GM06990 (cell line): ENCODE measurements around the gene CACNB2.

ENCODE experiments used
- DNase-seq: peaks from one replicate; pipeline ENCODE4 v3.0.0-alpha.2; 2011; ENCODE audit not compliant: insufficient read length; ENCODE audit errors: extremely low read depth
- H3K27me3 ChIP-seq: replicated peaks from 2 replicates; pipeline ENCODE4 v1.6.0; 2011; ENCODE audit warnings: low read length; ENCODE audit not compliant: control insufficient read depth, insufficient read depth
- H3K36me3 ChIP-seq: 2 replicates; pipeline ENCODE4 v1.5.1; 2011; ENCODE audit warnings: low read length; ENCODE audit not compliant: control insufficient read depth, insufficient read depth
- H3K4me3 ChIP-seq: replicated peaks from 2 replicates; pipeline ENCODE4 v1.5.1; 2011; ENCODE audit warnings: low read depth, mild to moderate bottlenecking, control low read depth, low read length
- TF ChIP-seq, protein P1 (sequence below): IDR thresholded peaks from 2 replicates; pipeline ENCODE4 v1.5.1; 2011; ENCODE audit warnings: low read length, control low read depth, mild to moderate bottlenecking, inconsistent platforms; ENCODE audit not compliant: insufficient read depth, poor library complexity, severe bottlenecking

The CACNB2 gene

DNA sequence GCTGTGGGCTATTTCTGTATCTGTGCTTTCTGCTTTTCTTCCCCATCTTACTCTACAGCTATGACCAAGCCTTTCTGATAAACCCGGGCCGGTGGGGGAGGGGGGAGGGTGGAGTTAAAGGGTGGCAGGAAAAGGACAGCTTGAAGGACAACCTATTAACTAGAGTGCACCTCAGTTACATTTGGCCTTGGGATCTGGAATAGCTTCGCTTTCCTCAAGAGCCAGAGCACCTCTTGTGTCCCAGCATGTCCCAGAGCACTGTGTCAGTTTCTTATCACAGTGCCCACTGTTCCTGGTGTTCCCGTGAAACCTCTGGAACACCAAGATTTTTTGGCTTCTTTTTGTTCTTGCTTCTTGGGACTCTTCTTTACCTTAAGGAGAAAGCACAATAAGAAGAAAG is 350.5 kb downstream of the CACNB2 start:
- H3K4me3 ChIP-seq = no peak overlapping the region
- TF ChIP-seq, protein P1, sequence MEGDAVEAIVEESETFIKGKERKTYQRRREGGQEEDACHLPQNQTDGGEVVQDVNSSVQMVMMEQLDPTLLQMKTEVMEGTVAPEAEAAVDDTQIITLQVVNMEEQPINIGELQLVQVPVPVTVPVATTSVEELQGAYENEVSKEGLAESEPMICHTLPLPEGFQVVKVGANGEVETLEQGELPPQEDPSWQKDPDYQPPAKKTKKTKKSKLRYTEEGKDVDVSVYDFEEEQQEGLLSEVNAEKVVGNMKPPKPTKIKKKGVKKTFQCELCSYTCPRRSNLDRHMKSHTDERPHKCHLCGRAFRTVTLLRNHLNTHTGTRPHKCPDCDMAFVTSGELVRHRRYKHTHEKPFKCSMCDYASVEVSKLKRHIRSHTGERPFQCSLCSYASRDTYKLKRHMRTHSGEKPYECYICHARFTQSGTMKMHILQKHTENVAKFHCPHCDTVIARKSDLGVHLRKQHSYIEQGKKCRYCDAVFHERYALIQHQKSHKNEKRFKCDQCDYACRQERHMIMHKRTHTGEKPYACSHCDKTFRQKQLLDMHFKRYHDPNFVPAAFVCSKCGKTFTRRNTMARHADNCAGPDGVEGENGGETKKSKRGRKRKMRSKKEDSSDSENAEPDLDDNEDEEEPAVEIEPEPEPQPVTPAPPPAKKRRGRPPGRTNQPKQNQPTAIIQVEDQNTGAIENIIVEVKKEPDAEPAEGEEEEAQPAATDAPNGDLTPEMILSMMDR = no peak
- H3K36me3 ChIP-seq = no peaks in the 10 kb centered on the region
- no peaks in the 10 kb centered on the region for H3K27me3 ChIP-seq
- DNase-seq = no peak

DNA sequence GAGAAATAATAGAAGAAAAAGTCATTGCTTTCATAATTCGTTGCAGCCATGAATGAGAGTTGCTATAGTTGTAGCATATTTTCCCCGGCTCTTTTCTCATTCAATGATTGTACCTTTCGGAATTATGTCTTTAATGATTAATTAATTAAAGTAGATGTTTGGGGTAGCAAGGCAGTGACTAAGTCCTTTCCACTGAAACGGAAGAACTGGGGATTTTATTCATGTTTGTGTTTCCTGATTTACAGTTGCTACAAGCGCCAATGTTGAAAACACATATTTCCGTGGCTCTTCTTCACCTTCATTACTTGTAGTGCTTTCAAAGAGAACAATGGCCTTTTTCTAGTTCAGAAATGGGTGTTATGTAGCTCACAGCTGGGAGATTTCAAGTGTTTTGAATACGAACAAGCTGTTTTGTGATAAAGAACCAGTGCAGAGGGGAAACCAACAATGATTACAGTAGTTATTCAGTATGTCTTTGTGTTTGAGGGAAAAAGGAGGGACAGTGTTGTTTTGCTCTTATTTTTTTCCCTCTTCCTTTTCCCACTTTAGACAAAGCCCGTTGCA is 357.7 kb downstream of the CACNB2 start:
- no peak for DNase-seq
- Histone ChIP-seq H3K27me3 (no peaks in the 10 kb centered on the region), H3K4me3 (no peak overlapping the region), H3K36me3 (no peaks in the 10 kb centered on the region)
- TF ChIP-seq, protein P1 = no peak

DNA sequence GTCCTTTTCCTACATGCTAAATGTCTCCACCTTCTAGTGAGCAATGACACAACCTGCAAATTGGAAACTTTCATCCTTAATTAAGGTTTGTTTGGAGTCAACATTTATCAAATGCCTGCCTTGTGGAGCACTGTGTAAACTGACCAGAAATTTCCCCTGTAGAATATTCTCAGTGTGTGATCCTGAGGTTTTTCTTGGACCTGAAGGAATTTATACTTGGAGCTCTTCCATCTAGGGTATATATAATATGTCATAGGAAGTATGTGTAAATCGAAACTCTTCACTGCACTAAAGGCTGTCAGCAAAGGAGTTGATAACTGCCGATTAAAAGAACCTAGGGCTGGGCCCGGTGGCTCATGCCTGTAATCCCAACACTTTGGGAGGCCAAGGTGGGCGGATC is 358.8 kb downstream of the CACNB2 start:
- TF ChIP-seq, protein P1 = no peak
- Histone ChIP-seq H3K36me3 (no peaks in the 10 kb centered on the region), H3K27me3 (no peaks in the 10 kb centered on the region), H3K4me3 (no peak overlapping the region)
- DNase-seq = no peak

DNA sequence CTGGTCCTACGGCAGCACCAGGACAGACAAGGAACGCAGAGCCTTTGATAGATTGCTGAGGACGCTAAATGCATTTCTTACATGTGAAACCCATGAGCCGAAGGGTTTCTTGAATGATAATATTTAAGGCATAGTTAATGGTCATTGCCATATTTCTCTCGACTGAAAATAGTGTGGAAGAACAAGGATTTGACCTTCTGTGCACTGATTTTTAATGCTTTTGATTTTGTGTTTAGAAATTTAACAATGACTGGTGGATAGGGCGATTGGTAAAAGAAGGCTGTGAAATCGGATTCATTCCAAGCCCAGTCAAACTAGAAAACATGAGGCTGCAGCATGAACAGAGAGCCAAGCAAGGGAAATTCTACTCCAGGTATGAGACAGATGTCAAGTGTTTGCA is 360.4 kb downstream of the CACNB2 start:
- TF ChIP-seq, protein P1 = no peak

DNA sequence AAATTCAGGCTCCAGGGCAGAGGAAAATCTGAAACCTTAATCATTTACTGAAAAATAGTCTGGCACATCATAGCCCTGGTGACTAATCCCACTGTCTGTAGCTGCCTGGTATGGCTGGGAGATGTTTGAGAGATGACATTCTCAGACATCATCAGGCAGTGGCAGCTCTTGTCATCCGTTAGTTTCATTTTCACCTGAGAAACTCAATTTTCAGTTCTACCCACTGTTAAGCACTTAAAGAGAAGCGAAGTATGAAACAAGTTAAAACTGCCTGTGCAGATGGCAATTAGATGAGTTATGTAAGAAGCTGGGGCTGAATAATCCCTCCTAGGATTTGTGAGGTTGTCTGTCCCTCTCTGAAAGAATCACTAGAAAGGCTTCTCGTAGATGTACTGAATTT is 361.0 kb downstream of the CACNB2 start:
- Histone ChIP-seq H3K4me3 (no peak overlapping the region), H3K36me3 (no peaks in the 10 kb centered on the region), H3K27me3 (no peaks in the 10 kb centered on the region)
- peak; percentile 15 for DNase-seq
- TF ChIP-seq, protein P1 = no peak

More for the DNA sequence above, 360.4 kb downstream of the CACNB2 start:
- no peaks in the 10 kb centered on the region for H3K27me3 ChIP-seq
- no peak for DNase-seq
- no peak overlapping the region for H3K4me3 ChIP-seq
- H3K36me3 ChIP-seq = no peaks in the 10 kb centered on the region

DNA sequence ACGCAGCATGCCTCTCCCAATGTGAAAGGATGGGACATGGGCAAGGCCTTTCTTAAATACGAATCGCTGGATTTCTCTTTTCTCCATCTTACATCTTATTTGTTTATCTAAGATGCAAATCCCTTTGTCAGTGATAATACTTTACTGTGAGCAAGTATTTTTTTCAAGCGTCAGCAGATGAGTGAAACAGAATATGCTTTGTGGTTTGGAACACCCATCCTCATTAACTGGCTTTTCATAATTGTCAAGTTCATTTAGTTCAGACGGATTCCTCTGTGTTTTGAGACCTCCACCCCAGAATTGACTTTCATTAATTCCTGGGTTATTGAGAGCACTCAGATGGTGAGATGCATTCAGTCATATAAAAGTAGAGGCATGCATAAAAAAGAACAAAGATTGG is 361.4 kb downstream of the CACNB2 start:
- Histone ChIP-seq H3K4me3 (no peak overlapping the region), H3K27me3 (no peaks in the 10 kb centered on the region), H3K36me3 (no peaks in the 10 kb centered on the region)
- DNase-seq = no peak
- TF ChIP-seq, protein P1 = no peak
